GM19238 (cell line): ENCODE results near the gene MAGEA6.
"Not testable (repeated sequence)": the region's sequence is repeated elsewhere in the genome, so short reads cannot be mapped to it uniquely, and the experiment has no call there.

ENCODE experiments used
- DNase-seq: peaks from one replicate; pipeline ENCODE4 v3.0.0; 2011; ENCODE audit warnings: low spot score; ENCODE audit not compliant: insufficient read length

Gene MAGEA6

GRCh38 chrX:152769549-152770289 lies at the start of gene MAGEA6:
Gene MAGEA6 (minus strand): TSS chrX:152769689. CDS start chrX:152767650, 2,039 bp downstream.
- DNase-seq = not testable (repeated sequence)

DNA sequence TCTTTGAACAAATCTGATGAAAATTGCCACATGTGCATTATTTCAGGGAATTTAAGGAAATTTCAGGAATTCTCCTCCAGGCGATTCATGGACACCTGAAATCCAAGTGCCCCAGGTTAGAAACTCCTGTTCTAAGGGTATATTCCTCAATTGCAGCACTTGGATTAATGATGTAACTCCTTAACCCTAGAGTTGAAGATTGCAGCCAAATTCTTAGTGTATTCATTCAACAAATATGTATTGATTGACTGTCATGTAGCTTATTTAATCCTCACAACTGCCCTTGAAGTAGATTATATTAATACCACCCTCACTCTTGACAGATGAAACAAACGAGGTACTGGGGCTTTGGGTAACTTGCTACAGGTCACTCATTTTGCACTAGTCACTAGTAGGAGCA lies 49.8 kb upstream of the MAGEA6 start:
- no peak for DNase-seq

GRCh38 chrX:152818356-152818755 lies 48.9 kb upstream of the MAGEA6 start:
- no peak for DNase-seq

GRCh38 chrX:152817078-152817764 lies 47.7 kb upstream of the MAGEA6 start:
- DNase-seq = no peak

DNA sequence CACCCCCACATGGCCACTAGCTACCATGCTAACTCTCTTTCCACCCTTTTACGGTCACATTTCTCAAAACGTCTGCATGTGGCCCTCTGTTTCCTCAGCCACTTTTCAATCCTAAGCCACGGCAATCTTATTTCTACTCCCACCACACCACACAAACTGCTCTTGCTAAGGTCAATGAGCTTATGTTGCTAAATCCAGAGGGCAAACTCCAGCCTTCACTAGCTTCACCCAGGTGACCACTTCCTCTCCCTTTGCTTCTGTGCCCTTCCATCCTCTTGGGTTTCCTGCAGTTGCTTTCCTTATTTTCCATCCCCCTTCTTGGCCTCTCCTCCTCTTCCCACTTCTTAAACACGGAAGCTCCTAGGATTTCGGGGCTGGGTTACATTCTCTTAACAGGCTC lies 44.6 kb upstream of the MAGEA6 start:
- no peak for DNase-seq

GRCh38 chrX:152813206-152813605 lies 43.7 kb upstream of the MAGEA6 start:
- no peak for DNase-seq

GRCh38 chrX:152810403-152810802 lies 40.9 kb upstream of the MAGEA6 start:
- DNase-seq = no peak

GRCh38 chrX:152806035-152806434 lies 36.5 kb upstream of the MAGEA6 start:
- DNase-seq = no peak

DNA sequence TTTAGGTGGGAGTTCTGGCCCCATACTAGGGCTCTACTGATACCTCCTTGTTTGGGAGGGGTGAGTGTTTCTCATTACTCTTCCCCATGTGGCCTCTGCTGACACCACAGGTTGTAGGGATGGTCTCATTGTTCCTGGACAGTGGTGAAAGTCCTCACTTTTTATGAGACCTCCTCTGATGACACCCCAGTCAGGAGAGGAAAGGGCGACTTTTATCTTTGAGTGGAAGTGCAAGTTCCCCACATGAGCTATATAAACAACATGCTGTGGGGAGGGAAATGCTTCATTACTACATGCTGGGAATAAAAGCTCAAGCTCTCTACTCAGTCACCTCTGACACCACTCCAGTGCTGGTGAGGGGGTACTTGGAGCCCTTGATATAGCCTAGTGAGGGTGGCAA lies 29.5 kb upstream of the MAGEA6 start:
- DNase-seq = no peak

DNA sequence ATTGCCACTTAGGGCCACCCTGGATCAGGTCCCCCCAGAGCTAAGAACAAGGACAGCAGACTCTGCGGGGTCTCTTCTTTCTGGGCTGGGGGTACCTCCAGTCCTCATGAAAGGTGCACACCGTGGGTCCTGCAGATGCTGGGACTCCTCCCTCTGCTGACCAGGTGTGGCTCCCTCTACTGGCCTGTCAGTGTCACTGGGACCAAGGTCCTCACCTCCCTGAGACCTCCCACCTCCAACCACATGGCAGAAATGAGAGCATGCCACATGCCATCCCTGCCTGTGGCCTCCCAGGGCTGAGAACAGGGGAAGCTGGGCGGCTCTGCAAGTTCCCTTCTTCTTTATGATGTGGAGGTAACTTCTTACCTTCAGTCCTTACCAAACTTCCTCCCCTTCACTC lies 17.6 kb upstream of the MAGEA6 start:
- DNase-seq = not testable (repeated sequence)

GRCh38 chrX:152766562-152766961 lies 2.9 kb downstream of the MAGEA6 start:
- DNase-seq = not testable (repeated sequence)

DNA sequence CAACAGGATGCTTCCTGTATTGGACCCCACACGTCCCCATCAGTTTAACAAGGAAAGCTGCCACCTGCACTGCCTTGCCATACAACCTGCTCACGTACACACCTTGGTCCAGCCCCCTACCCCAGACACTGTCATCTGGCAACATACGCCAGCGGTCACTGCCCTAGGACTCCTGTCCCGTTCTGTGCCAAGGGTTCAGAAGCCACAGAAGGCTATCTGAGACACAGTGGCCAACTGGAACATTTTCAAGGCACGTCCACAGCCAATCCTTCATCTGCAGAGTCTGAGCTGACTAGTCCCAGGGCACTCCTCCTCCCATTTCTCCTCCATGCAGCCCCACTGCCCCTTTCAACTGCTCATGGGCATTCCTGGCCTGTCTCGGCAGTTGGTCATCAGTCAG lies 7.9 kb downstream of the MAGEA6 start:
- DNase-seq = not testable (repeated sequence)

DNA sequence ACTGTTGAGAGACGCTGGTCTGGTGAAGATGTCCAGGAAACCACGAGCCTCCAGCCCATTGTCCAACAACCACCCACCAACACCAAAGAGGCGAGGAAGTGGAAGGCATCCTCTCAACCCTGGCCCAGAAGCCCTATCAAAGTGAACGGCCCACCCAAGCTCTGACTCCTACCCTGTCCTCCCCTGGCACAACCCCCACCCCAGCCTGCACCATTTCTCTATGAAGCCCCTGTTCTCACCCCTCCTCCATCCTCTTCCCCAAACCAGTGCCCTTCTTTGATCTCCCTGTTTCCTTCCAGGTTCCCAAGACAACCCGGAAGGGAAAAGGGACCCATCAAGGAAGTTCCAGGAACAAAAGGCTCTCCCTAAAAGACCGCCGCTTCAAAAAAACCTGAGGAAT lies 9.9 kb downstream of the MAGEA6 start:
- not testable (repeated sequence) for DNase-seq

GRCh38 chrX:152758918-152759317 lies 10.6 kb downstream of the MAGEA6 start, which contains the start of gene CSAG3:
Gene CSAG3 (plus strand): TSS chrX:152759218.
- not testable (repeated sequence) for DNase-seq

GRCh38 chrX:152754871-152755270 lies 14.6 kb downstream of the MAGEA6 start:
- DNase-seq = not testable (repeated sequence)

DNA sequence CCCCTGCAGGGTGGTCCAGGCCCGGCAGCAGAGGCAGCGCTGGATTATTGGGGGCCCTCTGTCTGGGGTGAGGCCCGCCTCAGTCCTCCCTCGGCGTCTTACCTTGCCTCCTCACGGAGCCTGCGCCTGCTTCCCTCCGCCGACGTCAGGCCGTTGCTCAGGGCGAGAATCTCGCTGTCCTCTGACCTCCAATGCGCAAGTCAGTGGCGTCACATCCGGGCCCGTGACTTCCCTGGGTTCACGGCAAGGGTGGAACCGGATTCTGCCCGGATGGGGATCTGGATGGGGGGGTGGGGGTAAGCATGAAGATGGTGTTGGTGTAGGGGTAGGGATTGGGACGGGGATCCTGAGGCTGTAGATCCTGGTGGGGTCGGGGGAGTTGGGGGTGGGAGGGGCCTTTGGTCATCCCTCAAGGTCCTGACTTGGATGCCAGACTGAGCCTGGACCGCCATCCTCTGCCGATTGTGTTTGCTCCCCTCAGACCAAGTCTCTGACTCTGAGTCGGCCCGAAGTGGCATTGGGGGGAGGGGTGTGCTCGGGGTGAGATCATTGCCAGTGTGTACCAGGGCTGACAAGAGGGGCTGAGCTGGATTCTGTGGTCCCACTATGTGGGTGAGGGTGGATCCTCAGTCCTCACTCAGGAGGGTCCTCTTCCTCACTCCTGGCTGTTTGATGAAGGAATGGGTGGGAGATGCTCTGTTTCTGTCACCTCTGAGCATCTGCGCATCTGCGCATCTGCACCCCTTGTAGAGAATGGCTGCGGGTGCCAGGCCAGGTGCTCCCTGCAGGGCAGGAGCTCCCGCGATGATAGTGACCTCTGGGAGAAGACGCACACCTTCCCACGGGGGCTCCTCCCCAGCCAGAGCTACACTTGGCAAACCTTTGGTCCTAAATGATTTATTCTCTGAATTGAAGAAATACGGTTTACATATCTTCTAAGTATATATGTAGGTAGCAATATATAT lies 15.5 kb downstream of the MAGEA6 start, which contains the start of gene MAGEA2:
MAGEA2 (minus strand) TSS at position 157 of the 965 bp plus-strand sequence. CDS start 2,479 bp downstream, outside the sequence.
- DNase-seq = not testable (repeated sequence)

- DNase-seq = no peak
Measured at GRCh38 chrX:152738560-152738959, 30.9 kb downstream of the MAGEA6 start.

DNA sequence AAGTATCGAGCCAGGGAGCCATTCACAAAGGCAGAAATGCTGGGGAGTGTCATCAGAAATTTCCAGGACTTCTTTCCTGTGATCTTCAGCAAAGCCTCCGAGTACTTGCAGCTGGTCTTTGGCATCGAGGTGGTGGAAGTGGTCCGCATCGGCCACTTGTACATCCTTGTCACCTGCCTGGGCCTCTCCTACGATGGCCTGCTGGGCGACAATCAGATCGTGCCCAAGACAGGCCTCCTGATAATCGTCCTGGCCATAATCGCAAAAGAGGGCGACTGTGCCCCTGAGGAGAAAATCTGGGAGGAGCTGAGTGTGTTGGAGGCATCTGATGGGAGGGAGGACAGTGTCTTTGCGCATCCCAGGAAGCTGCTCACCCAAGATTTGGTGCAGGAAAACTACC lies 33.0 kb downstream of the MAGEA6 start:
- DNase-seq = not testable (repeated sequence)

DNA sequence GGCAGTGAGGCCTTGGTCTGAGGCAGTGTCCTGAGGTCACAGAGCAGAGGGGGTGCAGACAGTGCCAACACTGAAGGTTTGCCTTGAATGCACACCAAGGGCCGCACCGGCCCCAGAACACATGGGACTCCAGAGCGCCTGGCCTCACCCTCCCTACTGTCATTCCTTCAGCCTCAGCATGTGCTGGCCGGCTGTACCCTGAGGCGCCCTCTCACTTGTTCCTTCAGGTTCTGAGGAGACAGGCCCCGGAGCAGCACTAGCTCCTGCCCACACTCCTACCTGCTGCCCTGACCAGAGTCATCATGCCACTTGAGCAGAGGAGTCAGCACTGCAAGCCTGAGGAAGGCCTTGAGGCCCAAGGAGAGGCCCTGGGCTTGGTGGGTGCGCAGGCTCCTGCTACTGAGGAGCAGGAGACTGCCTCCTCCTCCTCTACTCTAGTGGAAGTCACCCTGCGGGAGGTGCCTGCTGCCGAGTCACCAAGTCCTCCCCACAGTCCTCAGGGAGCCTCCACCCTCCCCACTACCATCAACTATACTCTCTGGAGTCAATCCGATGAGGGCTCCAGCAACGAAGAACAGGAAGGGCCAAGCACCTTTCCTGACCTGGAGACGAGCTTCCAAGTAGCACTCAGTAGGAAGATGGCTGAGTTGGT lies 33.5 kb downstream of the MAGEA6 start:
- no peak for DNase-seq

GRCh38 chrX:152735101-152735500 lies 34.4 kb downstream of the MAGEA6 start:
- DNase-seq = no peak
